HepG2 (cell line): ENCODE measurements around the gene BCAS3. TPM values are rescaled to one million over a fixed set of nuclear protein-coding genes. Genes with fewer than 3 reads are reported as not detected.

ENCODE experiments used
- CERS6 ChIP-seq: sonication (generic); formaldehyde crosslinking; IDR thresholded peaks from 2 replicates; pipeline ENCODE4 v1.5.0; 2020; ENCODE audit warnings: missing genetic modification reagents
- DNMT1 ChIP-seq: sonication (generic); formaldehyde crosslinking; IDR thresholded peaks from 2 replicates; pipeline ENCODE4 v1.5.1; 2020; ENCODE audit warnings: mild to moderate bottlenecking, missing genetic modification reagents
- EZH2 ChIP-seq: conservative IDR thresholded peaks from 2 replicates; pipeline ENCODE4 v1.6.1; 2012; ENCODE audit warnings: mild to moderate bottlenecking, low read depth, low read length, moderate library complexity
- NFYC ChIP-seq: IDR thresholded peaks from 2 replicates; pipeline ENCODE4 v1.6.1; 2016; ENCODE audit warnings: missing genetic modification reagents, missing compliant biosample characterization
- NPAS2 ChIP-seq: sonication (generic); formaldehyde crosslinking; IDR thresholded peaks from 2 replicates; pipeline ENCODE4 v1.8.0; 2022; ENCODE audit warnings: mild to moderate bottlenecking, missing genetic modification reagents, borderline replicate concordance
- POGK ChIP-seq: sonication (generic); formaldehyde crosslinking; conservative IDR thresholded peaks from 2 replicates; pipeline ENCODE4 v1.8.0; 2022; ENCODE audit warnings: mild to moderate bottlenecking, moderate library complexity, missing genetic modification reagents
- RNF219 ChIP-seq: sonication (generic); formaldehyde crosslinking; IDR thresholded peaks from 2 replicates; pipeline ENCODE4 v1.5.0; 2020; ENCODE audit warnings: mild to moderate bottlenecking, missing genetic modification reagents
- SALL1 ChIP-seq: sonication (generic); formaldehyde crosslinking; IDR thresholded peaks from 2 replicates; pipeline ENCODE4 v1.8.0; 2022; ENCODE audit warnings: mild to moderate bottlenecking, missing genetic modification reagents
- TRIM22 ChIP-seq: fragments of 450-650 bp; IDR thresholded peaks from 2 replicates; pipeline ENCODE4 v1.6.1; 2017
- ZBTB14 ChIP-seq: sonication (generic); formaldehyde crosslinking; IDR thresholded peaks from 2 replicates; pipeline ENCODE4 v1.4.0; 2020; ENCODE audit warnings: missing genetic modification reagents
- ZBTB7B ChIP-seq: sonication (generic); formaldehyde crosslinking; IDR thresholded peaks from 2 replicates; pipeline ENCODE4 v1.4.0; 2020; ENCODE audit warnings: missing genetic modification reagents
- ZFP36 ChIP-seq: fragments of 150-350 bp; IDR thresholded peaks from 2 replicates; pipeline ENCODE4 v1.6.1; 2018; ENCODE audit warnings: borderline replicate concordance, low read length, low read depth; ENCODE audit not compliant: partially characterized antibody
- ZNF18 ChIP-seq: sonication (generic); formaldehyde crosslinking; IDR thresholded peaks from 2 replicates; pipeline ENCODE4 v1.8.0; 2022; ENCODE audit warnings: mild to moderate bottlenecking, missing genetic modification reagents; ENCODE audit not compliant: insufficient replicate concordance
- ZNF33B ChIP-seq: sonication (generic); formaldehyde crosslinking; IDR thresholded peaks from 2 replicates; pipeline ENCODE4 v1.5.1; 2020; ENCODE audit warnings: mild to moderate bottlenecking, missing genetic modification reagents
- ZNF460 ChIP-seq: sonication (generic); formaldehyde crosslinking; IDR thresholded peaks from 2 replicates; pipeline ENCODE4 v1.5.1; 2020; ENCODE audit warnings: missing genetic modification reagents, mild to moderate bottlenecking, borderline replicate concordance
- ZNF788 ChIP-seq: sonication (generic); formaldehyde crosslinking; IDR thresholded peaks from 2 replicates; pipeline ENCODE4 v1.5.0; 2020; ENCODE audit warnings: mild to moderate bottlenecking, missing genetic modification reagents, borderline replicate concordance
- polyA plus RNA-seq, 8 experiments: library from polyadenylated mRNA; depleted of rRNA in 3 of 8; stranded (reverse) in 7 of 8; unstranded in 1 of 8; fragments of >200 nt; fragmentation: Illumina TruSeq in 4 of 8; extraction: Trizol in 4 of 8; gene quantifications; 2 replicates each; pipeline versions ENCODE4 v1.2.1 to v1.2.3, GENCODE V29; 2011 to 2016; ENCODE audit warnings: low read depth in 4 of 8, missing spikeins in 1 of 8, mixed read lengths in 1 of 8; ENCODE audit not compliant: insufficient read depth in 1 of 8
- total RNA-seq, 5 experiments: library from RNA; depleted of rRNA; stranded (reverse); fragments of >200 nt; fragmentation: Illumina TruSeq; extraction: Trizol; gene quantifications; 2 replicates each; pipeline ENCODE4 v1.2.3, GENCODE V29; 2016; ENCODE audit warnings: low read depth in 1 of 5

The BCAS3 gene
- total and polyA plus RNA-seq, 2 of the 13 experiments (the other 11 are each of a cell fraction or from before 2014, with no cell fraction given): 10.7 to 11.2 TPM

- no peak for TF ChIP-seq ZNF18 (CRISPR knock-in tag)
- 0 out of 2 replicates have a peak, but pooled peaks have one; percentile 61 for TF ChIP-seq ZNF33B
- TF ChIP-seq EZH2: no peak
- TF ChIP-seq TRIM22: no peak
- no peak for TF ChIP-seq NPAS2 (CRISPR knock-in tag)
- no peak for TF ChIP-seq POGK (CRISPR knock-in tag)
- TF ChIP-seq SALL1 (CRISPR knock-in tag): 0 out of 2 replicates have a peak, but pooled peaks have one; percentile 13
- TF ChIP-seq DNMT1 (CRISPR knock-in tag): no peak
- TF ChIP-seq RNF219: no peak
- TF ChIP-seq ZBTB7B (CRISPR knock-in tag): no peak
- no peak for TF ChIP-seq CERS6
- TF ChIP-seq ZNF788 (CRISPR knock-in tag): peak; percentile 15; the same call in 1 of the 2 replicates
- no peak for TF ChIP-seq ZBTB14 (CRISPR knock-in tag)
- TF ChIP-seq ZNF460 (CRISPR knock-in tag): no peak
- no peak for TF ChIP-seq NFYC (CRISPR knock-in tag)
- no peak for TF ChIP-seq ZFP36
These were observed 705.4 kb downstream of the BCAS3 start (continued) for GRCh38 chr17:61382796-61383688.
